CD14-positive monocyte (primary cell): Measurements from ENCODE around the gene CATSPERE. TPM values are rescaled to one million over a fixed set of nuclear protein-coding genes. Genes with fewer than 3 reads are reported as not detected.
"Not testable (repeated sequence)": the region's sequence is repeated elsewhere in the genome, so short reads cannot be mapped to it uniquely, and the experiment has no call there.

Experiments
- DNase-seq, 3 donors: peaks; one replicate each; pipeline ENCODE4 v3.0.0-alpha.2; 2011 to 2022
- H2AFZ ChIP-seq: 2 replicates; pipeline ENCODE4 v1.6.0; 2012; ENCODE audit warnings: mild to moderate bottlenecking, low read depth, low read length, inconsistent platforms; ENCODE audit not compliant: insufficient read depth, poor library complexity, severe bottlenecking
- H3K27ac ChIP-seq, 2 donors: 1 replicate in 1 of 2; 2 replicates in 1 of 2; pipeline ENCODE4 v1.5.1; 2012 to 2013; ENCODE audit warnings: low read length in 2 of 2, control low read depth in 1 of 2, inconsistent platforms in 1 of 2, low read depth in 1 of 2, mild to moderate bottlenecking in 1 of 2
- H3K27me3 ChIP-seq, 2 donors: one replicate each; pipeline versions ENCODE4 v1.6.0 to v1.6.1; 2011 to 2013; ENCODE audit warnings: low read length in 2 of 2; ENCODE audit not compliant: control insufficient read depth in 2 of 2, insufficient read depth in 2 of 2
- H3K36me3 ChIP-seq, 2 donors: replicated peaks in 1 of 2; 1 replicate in 1 of 2; 2 replicates in 1 of 2; pipeline versions ENCODE4 v1.5.1 to v1.6.1; 2012 to 2013; ENCODE audit warnings: low read length in 2 of 2, control low read depth in 1 of 2, inconsistent platforms in 1 of 2, mild to moderate bottlenecking in 1 of 2; ENCODE audit not compliant: insufficient read depth in 2 of 2, control insufficient read depth in 1 of 2
- H3K4me1 ChIP-seq, 2 donors: 1 replicate in 1 of 2; 2 replicates in 1 of 2; pipeline versions ENCODE4 v1.5.1 to v1.6.1; 2012 to 2013; ENCODE audit warnings: low read length in 2 of 2, control low read depth in 1 of 2, inconsistent platforms in 1 of 2, mild to moderate bottlenecking in 1 of 2, moderate library complexity in 1 of 2; ENCODE audit not compliant: insufficient read depth in 2 of 2, control insufficient read depth in 1 of 2
- H3K4me2 ChIP-seq: replicated peaks from 2 replicates; pipeline ENCODE3; 2012; ENCODE audit warnings: low read length, moderate library complexity, mild to moderate bottlenecking; ENCODE audit not compliant: poor library complexity, severe bottlenecking; ENCODE audit errors: extremely low read depth
- H3K4me3 ChIP-seq, 3 experiments: fragments of 200-600 bp in 1 of 3; sonication (generic) in 1 of 3; replicated peaks in 1 of 3; 1 replicate in 2 of 3; 2 replicates in 1 of 3; pipeline ENCODE4 v1.5.1; 2011 to 2013; ENCODE audit warnings: low read length in 3 of 3, mild to moderate bottlenecking in 3 of 3, control low read depth in 2 of 3, low read depth in 2 of 3, inconsistent platforms in 1 of 3, moderate library complexity in 1 of 3
- H3K79me2 ChIP-seq: 2 replicates; pipeline ENCODE4 v1.6.0; 2012; ENCODE audit warnings: mild to moderate bottlenecking, control low read depth, inconsistent platforms, low read length, moderate library complexity; ENCODE audit not compliant: insufficient read depth
- H3K9ac ChIP-seq: 2 replicates; pipeline ENCODE4 v1.6.0; 2017; ENCODE audit warnings: low read length, mild to moderate bottlenecking; ENCODE audit not compliant: insufficient read depth, poor library complexity, severe bottlenecking
- H3K9me3 ChIP-seq, 2 donors: replicated peaks in 1 of 2; 1 replicate in 1 of 2; 2 replicates in 1 of 2; pipeline versions ENCODE4 v1.5.1 to v1.6.1; 2012 to 2013; ENCODE audit warnings: low read length in 2 of 2, control low read depth in 1 of 2; ENCODE audit not compliant: control insufficient read depth in 1 of 2, insufficient read depth in 1 of 2
- H4K20me1 ChIP-seq: 2 replicates; pipeline ENCODE4 v1.6.0; 2012; ENCODE audit warnings: mild to moderate bottlenecking, low read length, control low read depth, moderate library complexity; ENCODE audit not compliant: insufficient read depth
- H3K27ac Mint-ChIP-seq, 7 donors: one replicate each; pipeline ENCODE4 v1.8.0; 2020; ENCODE audit warnings: mild to moderate bottlenecking in 7 of 7, mixed read lengths in 7 of 7, moderate library complexity in 6 of 7, inconsistent platforms in 2 of 7
- H3K27me3 Mint-ChIP-seq, 3 donors: one replicate each; pipeline ENCODE4 v1.8.0; 2021 to 2022; ENCODE audit warnings: low read depth in 3 of 3, mild to moderate bottlenecking in 3 of 3, mixed read lengths in 3 of 3, moderate library complexity in 3 of 3, inconsistent platforms in 1 of 3
- H3K36me3 Mint-ChIP-seq, 2 donors: one replicate each; pipeline ENCODE4 v1.8.0; 2020; ENCODE audit warnings: mixed read lengths in 2 of 2, inconsistent platforms in 1 of 2, mild to moderate bottlenecking in 1 of 2
- H3K4me1 Mint-ChIP-seq: one replicate; pipeline ENCODE4 v1.8.0; 2020; ENCODE audit warnings: mild to moderate bottlenecking, mixed read lengths
- H3K4me3 Mint-ChIP-seq, 2 donors: one replicate each; pipeline ENCODE4 v1.8.0; 2020; ENCODE audit warnings: mild to moderate bottlenecking in 2 of 2, mixed read lengths in 2 of 2, moderate library complexity in 1 of 2
- H3K9me3 Mint-ChIP-seq, 7 donors: one replicate each; pipeline ENCODE4 v1.8.0; 2020 to 2022; ENCODE audit warnings: mixed read lengths in 7 of 7, mild to moderate bottlenecking in 6 of 7, moderate library complexity in 6 of 7, inconsistent platforms in 2 of 7
- WGBS: methylation state at CpG from one replicate; pipeline ENCODE4 v1.1.5; 2013; ENCODE audit warnings: missing lambda C conversion rate; ENCODE audit not compliant: insufficient coverage; 5-methylcytosine and 5-hydroxymethylcytosine counted together
- intact Hi-C, 2 donors: fragments of 100-400 bp; cut with micrococcal nuclease; formaldehyde crosslinking; loops; one replicate each; pipeline versions ENCODE4 v1.15.0 to v1.15.1; 2023
- polyA plus RNA-seq, 3 donors: library from polyadenylated mRNA; depleted of rRNA in 1 of 3; unstranded in 2 of 3; stranded (reverse) in 1 of 3; fragments of 300-500 nt in 2 of 3; fragments of >200 nt in 1 of 3; fragmentation: Illumina TruSeq in 2 of 3; gene quantifications; 1 replicate in 2 of 3; 2 replicates in 1 of 3; pipeline ENCODE4 v1.2.3, GENCODE V29; 2012 to 2021
- TF ChIP-seq, protein P1 (sequence below): fragments of 200-600 bp; IDR thresholded peaks from one replicate; pipeline ENCODE4 v1.8.0; 2022; ENCODE audit warnings: antibody characterized with exemption, mild to moderate bottlenecking

The CATSPERE gene
- polyA plus RNA-seq, 3 donors, result 0.63 TPM; not detected in 2

GRCh38 chr1:244466724-244467123 is 5.7 kb downstream of the CATSPERE start:
- H3K27me3 ChIP-seq, result no peaks in the 10 kb centered on the region
- TF ChIP-seq, protein P1, sequence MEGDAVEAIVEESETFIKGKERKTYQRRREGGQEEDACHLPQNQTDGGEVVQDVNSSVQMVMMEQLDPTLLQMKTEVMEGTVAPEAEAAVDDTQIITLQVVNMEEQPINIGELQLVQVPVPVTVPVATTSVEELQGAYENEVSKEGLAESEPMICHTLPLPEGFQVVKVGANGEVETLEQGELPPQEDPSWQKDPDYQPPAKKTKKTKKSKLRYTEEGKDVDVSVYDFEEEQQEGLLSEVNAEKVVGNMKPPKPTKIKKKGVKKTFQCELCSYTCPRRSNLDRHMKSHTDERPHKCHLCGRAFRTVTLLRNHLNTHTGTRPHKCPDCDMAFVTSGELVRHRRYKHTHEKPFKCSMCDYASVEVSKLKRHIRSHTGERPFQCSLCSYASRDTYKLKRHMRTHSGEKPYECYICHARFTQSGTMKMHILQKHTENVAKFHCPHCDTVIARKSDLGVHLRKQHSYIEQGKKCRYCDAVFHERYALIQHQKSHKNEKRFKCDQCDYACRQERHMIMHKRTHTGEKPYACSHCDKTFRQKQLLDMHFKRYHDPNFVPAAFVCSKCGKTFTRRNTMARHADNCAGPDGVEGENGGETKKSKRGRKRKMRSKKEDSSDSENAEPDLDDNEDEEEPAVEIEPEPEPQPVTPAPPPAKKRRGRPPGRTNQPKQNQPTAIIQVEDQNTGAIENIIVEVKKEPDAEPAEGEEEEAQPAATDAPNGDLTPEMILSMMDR, result no peak
- no peaks in the 10 kb centered on the region for H3K9me3 ChIP-seq
- H3K36me3 ChIP-seq, result no peaks in the 10 kb centered on the region
- no peaks in the 10 kb centered on the region for H4K20me1 ChIP-seq
- Mint-ChIP-seq H3K4me1 (no peaks in the 10 kb centered on the region), H3K27me3 (no peaks in the 10 kb centered on the region), H3K9me3 (peaks cover 0 to 1% (median 0%) of the 10 kb centered on the region in 7 donors), H3K4me3 (no peak overlapping the region), H3K27ac (no peak overlapping the region), H3K36me3 (no peaks in the 10 kb centered on the region)
- no peaks in the 10 kb centered on the region for H3K79me2 ChIP-seq
- no peak overlapping the region for H2AFZ ChIP-seq
- no peak overlapping the region for H3K9ac ChIP-seq
- H3K27ac ChIP-seq, result no peak overlapping the region
- peaks cover 1% of the 10 kb centered on the region in 2 donors for H3K4me1 ChIP-seq
- no peak for DNase-seq
- no CpG with 5 or more reads among the region's 2 CpGs for WGBS
- no peak overlapping the region for H3K4me3 ChIP-seq
- intact Hi-C loops, result loop anchor here in 1 of 2 donors (10.0 kb wide), 1 partner anchor 128 kb away; no protein-coding TSS in a partner anchor
- no peak overlapping the region for H3K4me2 ChIP-seq

DNA sequence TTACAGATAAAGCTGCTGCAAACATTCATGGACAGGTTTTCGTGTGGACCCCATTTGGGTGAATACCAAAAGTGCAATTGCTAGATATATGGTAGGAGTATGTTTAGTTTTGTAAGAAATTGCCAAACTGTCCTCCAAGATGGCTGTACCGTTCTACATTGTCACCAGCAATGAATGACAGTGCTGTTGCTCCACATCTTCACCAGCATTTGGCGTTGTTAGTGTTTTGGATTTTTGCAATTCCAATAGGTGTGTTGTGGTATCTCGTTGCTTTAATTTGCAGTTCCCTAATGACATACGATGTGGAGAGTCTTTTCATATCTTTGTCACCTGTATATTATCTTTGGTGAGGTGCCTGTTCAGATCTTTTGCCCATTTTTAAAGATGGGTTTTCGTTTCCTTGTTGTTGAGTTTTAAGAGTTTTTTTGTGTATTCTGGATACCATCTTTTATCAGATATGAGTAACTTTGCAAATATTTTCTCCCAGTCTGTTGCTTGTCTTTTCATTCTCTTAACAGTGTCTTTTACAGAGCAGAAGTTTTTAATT is 12.1 kb downstream of the CATSPERE start:
- H3K36me3 Mint-ChIP-seq, result no peaks in the 10 kb centered on the region

GRCh38 chr1:244484971-244485370 is 23.9 kb downstream of the CATSPERE start:
- intact Hi-C loops, H3K9me3 ChIP-seq, H4K20me1 ChIP-seq, H3K27me3 ChIP-seq, H3K27ac Mint-ChIP-seq, H3K4me3 ChIP-seq, H3K27me3 Mint-ChIP-seq, H3K27ac ChIP-seq, H3K4me2 ChIP-seq, H3K4me3 Mint-ChIP-seq, H3K79me2 ChIP-seq, H2AFZ ChIP-seq, H3K4me1 Mint-ChIP-seq, DNase-seq, H3K9ac ChIP-seq, H3K4me1 ChIP-seq: not testable (repeated sequence)
- WGBS, result no CpG with 5 or more reads among the region's 3 CpGs
- H3K9me3 Mint-ChIP-seq, result peaks cover 1 to 11% (median 6%) of the 10 kb centered on the region in 7 donors
- peaks cover 0 to 11% of the 10 kb centered on the region in 2 donors for H3K36me3 ChIP-seq
- peaks cover 5 to 12% of the 10 kb centered on the region in 2 donors for H3K36me3 Mint-ChIP-seq

More for the DNA sequence above, 12.1 kb downstream of the CATSPERE start:
- Histone ChIP-seq H3K4me3 (no peak overlapping the region), H3K79me2 (no peaks in the 10 kb centered on the region), H3K27me3 (no peaks in the 10 kb centered on the region), H3K36me3 (no peaks in the 10 kb centered on the region), H3K9me3 (no peaks in the 10 kb centered on the region), H4K20me1 (no peaks in the 10 kb centered on the region), H3K4me2 (no peak overlapping the region), H2AFZ (no peak overlapping the region), H3K9ac (no peak overlapping the region), H3K27ac (no peak overlapping the region), H3K4me1 (no peaks in the 10 kb centered on the region)
- TF ChIP-seq, protein P1, result no peak
- intact Hi-C loops, result no loop called here
- Mint-ChIP-seq H3K4me1 (no peaks in the 10 kb centered on the region), H3K4me3 (no peak overlapping the region), H3K9me3 (peaks cover 0 to 5% (median 3%) of the 10 kb centered on the region in 7 donors), H3K27ac (no peak overlapping the region), H3K27me3 (no peaks in the 10 kb centered on the region)
- DNase-seq, result no peak
- no CpG with 5 or more reads among the region's 6 CpGs for WGBS
